OCI-LY1 (cell line): ENCODE results near the gene PCDHA4.
"Not testable (repeated sequence)": the region's sequence is repeated elsewhere in the genome, so short reads cannot be mapped to it uniquely, and the experiment has no call there.

Source experiments
- H2AFZ ChIP-seq: fragments of 200-600 bp; sonication (generic), shearing (Covaris generic); 2 replicates; pipeline ENCODE4 v1.6.0; 2014; ENCODE audit warnings: antibody characterized with exemption, mild to moderate bottlenecking, low read length
- H3F3A ChIP-seq: fragments of 200-600 bp; sonication (generic), shearing (Covaris generic); 2 replicates; pipeline ENCODE4 v1.6.0; 2014; ENCODE audit warnings: mild to moderate bottlenecking, antibody characterized with exemption, low read length, moderate library complexity; ENCODE audit not compliant: insufficient read depth
- H3K27ac ChIP-seq: fragments of 200-600 bp; sonication (generic); 2 replicates; pipeline ENCODE4 v1.5.1; 2014; ENCODE audit warnings: low read length, mixed run types, mild to moderate bottlenecking, low read depth; ENCODE audit not compliant: poor library complexity, severe bottlenecking
- H3K27me3 ChIP-seq: fragments of 200-600 bp; sonication (generic); 2 replicates; pipeline ENCODE4 v1.6.0; 2014; ENCODE audit warnings: antibody characterized with exemption, mild to moderate bottlenecking, low read length, moderate library complexity; ENCODE audit not compliant: insufficient read depth
- H3K36me3 ChIP-seq: fragments of 200-600 bp; sonication (generic); 2 replicates; pipeline ENCODE4 v1.6.1; 2014; ENCODE audit warnings: mild to moderate bottlenecking, antibody characterized with exemption, low read length, moderate library complexity, mixed read lengths; ENCODE audit not compliant: insufficient read depth
- H3K4me1 ChIP-seq: fragments of 200-600 bp; sonication (generic); 2 replicates; pipeline ENCODE4 v1.5.1; 2014; ENCODE audit warnings: mild to moderate bottlenecking, low read length, moderate library complexity; ENCODE audit not compliant: insufficient read depth, severe bottlenecking
- H3K4me2 ChIP-seq: fragments of 200-600 bp; sonication (generic), shearing (Covaris generic); 2 replicates; pipeline ENCODE4 v1.6.1; 2014; ENCODE audit warnings: low read length
- H3K4me3 ChIP-seq: fragments of 200-600 bp; sonication (generic); 2 replicates; pipeline ENCODE4 v1.5.1; 2014; ENCODE audit warnings: low read length, low read depth, mild to moderate bottlenecking, mixed read lengths; ENCODE audit not compliant: poor library complexity, severe bottlenecking
- H3K79me2 ChIP-seq: fragments of 200-600 bp; shearing (Covaris generic); 2 replicates; pipeline ENCODE4 v1.6.1; 2016; ENCODE audit warnings: mixed run types, low read length, mixed read lengths; ENCODE audit not compliant: insufficient read depth
- H3K9ac ChIP-seq: fragments of 200-600 bp; sonication (generic), shearing (Covaris generic); 2 replicates; pipeline ENCODE4 v1.6.1; 2014; ENCODE audit warnings: mild to moderate bottlenecking, low read length, mixed read lengths
- H3K9me2 ChIP-seq: fragments of 200-600 bp; sonication (generic), shearing (Covaris generic); 2 replicates; pipeline ENCODE4 v1.6.1; 2014; ENCODE audit warnings: low read depth, mild to moderate bottlenecking, low read length, mixed read lengths
- H3K9me3 ChIP-seq: fragments of 200-600 bp; shearing (Covaris generic); 2 replicates; pipeline ENCODE4 v1.6.1; 2014; ENCODE audit warnings: low read length, mixed read lengths
- H4K20me1 ChIP-seq: fragments of 200-600 bp; sonication (generic), shearing (Covaris generic); 2 replicates; pipeline ENCODE4 v1.6.0; 2016; ENCODE audit warnings: mild to moderate bottlenecking, low read length; ENCODE audit not compliant: insufficient read depth
- EZH2 ChIP-seq: fragments of 200-600 bp; sonication (generic), shearing (Covaris generic); IDR thresholded peaks from 2 replicates; pipeline ENCODE4 v1.8.0; 2017; ENCODE audit warnings: borderline replicate concordance, mixed run types, mild to moderate bottlenecking, antibody characterized with exemption, low read length, moderate library complexity, mixed read lengths
- TF ChIP-seq, protein P1 (sequence below): fragments of 200-600 bp; sonication (generic), shearing (Covaris generic); IDR thresholded peaks from 2 replicates; pipeline ENCODE4 v1.5.1; 2017; ENCODE audit warnings: mild to moderate bottlenecking, antibody characterized with exemption, low read length, moderate library complexity, mixed read lengths

Gene PCDHA4

GRCh38 chr5:140827704-140828361, 21.0 kb downstream of the PCDHA4 start, which contains the start of gene PCDHA6:
Gene PCDHA6 (plus strand): TSS chr5:140827960. CDS start chr5:140828092, 132 bp downstream.
- Histone ChIP-seq H3K27ac (no peak within 1 kb of the TSS), H3K9me3 (no peaks in the 10 kb centered on the region), H3K9me2 (no peaks in the 10 kb centered on the region), H3K79me2 (no peaks in the 10 kb centered on the region), H3K9ac (no peak within 1 kb of the TSS), H3K4me3 (no peak within 1 kb of the TSS), H2AFZ (no peak within 1 kb of the TSS), H3K4me1 (no peaks in the 10 kb centered on the region), H3F3A (no peaks in the 10 kb centered on the region), H3K27me3 (no peaks in the 10 kb centered on the region), H3K36me3 (no peaks in the 10 kb centered on the region), H4K20me1 (no peaks in the 10 kb centered on the region), H3K4me2 (no peak within 1 kb of the TSS)
- TF ChIP-seq, protein P1, sequence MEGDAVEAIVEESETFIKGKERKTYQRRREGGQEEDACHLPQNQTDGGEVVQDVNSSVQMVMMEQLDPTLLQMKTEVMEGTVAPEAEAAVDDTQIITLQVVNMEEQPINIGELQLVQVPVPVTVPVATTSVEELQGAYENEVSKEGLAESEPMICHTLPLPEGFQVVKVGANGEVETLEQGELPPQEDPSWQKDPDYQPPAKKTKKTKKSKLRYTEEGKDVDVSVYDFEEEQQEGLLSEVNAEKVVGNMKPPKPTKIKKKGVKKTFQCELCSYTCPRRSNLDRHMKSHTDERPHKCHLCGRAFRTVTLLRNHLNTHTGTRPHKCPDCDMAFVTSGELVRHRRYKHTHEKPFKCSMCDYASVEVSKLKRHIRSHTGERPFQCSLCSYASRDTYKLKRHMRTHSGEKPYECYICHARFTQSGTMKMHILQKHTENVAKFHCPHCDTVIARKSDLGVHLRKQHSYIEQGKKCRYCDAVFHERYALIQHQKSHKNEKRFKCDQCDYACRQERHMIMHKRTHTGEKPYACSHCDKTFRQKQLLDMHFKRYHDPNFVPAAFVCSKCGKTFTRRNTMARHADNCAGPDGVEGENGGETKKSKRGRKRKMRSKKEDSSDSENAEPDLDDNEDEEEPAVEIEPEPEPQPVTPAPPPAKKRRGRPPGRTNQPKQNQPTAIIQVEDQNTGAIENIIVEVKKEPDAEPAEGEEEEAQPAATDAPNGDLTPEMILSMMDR = no peak
- no peak for TF ChIP-seq EZH2

DNA sequence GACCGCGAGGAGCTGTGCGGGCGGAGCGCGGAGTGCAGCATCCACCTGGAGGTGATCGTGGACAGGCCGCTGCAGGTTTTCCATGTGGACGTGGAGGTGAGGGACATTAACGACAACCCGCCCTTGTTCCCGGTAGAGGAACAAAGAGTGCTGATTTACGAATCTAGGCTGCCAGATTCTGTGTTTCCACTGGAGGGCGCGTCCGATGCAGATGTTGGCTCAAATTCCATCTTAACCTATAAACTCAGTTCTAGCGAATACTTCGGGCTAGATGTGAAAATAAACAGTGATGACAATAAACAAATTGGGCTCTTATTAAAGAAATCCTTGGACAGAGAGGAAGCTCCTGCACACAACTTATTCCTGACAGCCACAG, 21.5 kb downstream of the PCDHA4 start:
- Histone ChIP-seq H3K27ac (no peak overlapping the region), H3K9ac (no peak overlapping the region), H3K79me2 (no peaks in the 10 kb centered on the region), H2AFZ (no peak overlapping the region), H4K20me1 (no peaks in the 10 kb centered on the region), H3F3A (no peaks in the 10 kb centered on the region), H3K4me3 (no peak overlapping the region), H3K36me3 (no peaks in the 10 kb centered on the region), H3K9me3 (no peaks in the 10 kb centered on the region), H3K27me3 (no peaks in the 10 kb centered on the region), H3K4me1 (no peaks in the 10 kb centered on the region), H3K9me2 (no peaks in the 10 kb centered on the region), H3K4me2 (no peak overlapping the region)
- TF ChIP-seq EZH2 = no peak
- TF ChIP-seq, protein P1 = no peak

DNA sequence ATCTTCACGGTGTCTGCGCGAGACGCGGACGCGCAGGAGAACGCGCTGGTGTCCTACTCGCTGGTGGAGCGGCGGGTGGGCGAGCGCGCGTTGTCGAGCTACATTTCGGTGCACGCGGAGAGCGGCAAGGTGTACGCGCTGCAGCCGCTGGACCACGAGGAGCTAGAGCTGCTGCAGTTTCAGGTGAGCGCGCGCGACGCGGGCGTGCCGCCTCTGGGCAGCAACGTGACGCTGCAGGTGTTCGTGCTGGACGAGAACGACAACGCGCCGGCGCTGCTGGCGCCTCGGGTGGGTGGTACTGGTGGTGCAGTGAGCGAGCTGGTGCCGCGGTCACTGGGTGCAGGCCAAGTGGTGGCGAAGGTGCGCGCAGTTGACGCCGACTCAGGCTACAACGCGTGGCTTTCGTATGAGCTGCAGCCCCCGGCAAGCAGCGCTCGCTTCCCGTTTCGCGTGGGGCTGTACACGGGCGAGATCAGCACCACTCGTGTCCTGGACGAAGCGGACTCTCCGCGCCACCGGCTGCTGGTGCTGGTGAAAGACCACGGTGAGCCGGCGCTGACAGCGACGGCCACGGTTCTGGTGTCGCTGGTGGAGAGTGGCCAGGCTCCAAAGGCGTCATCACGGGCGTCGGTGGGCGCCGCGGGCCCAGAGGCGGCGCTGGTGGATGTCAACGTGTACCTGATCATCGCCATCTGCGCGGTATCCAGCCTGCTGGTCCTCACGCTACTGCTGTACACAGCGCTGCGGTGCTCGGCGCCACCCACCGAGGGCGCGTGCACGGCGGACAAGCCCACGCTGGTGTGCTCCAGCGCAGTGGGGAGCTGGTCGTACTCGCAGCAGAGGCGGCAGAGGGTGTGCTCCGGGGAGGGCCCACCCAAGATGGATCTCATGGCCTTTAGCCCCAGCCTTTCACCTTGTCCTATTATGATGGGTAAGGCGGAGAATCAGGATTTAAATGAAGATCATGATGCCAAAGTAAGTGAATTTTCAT, 22.9 kb downstream of the PCDHA4 start:
- H3K9me2 ChIP-seq, H3K4me1 ChIP-seq, H3K27me3 ChIP-seq, H3K9me3 ChIP-seq, H3F3A ChIP-seq, H3K36me3 ChIP-seq, H3K27ac ChIP-seq, H2AFZ ChIP-seq, H3K9ac ChIP-seq, H4K20me1 ChIP-seq, H3K79me2 ChIP-seq, H3K4me2 ChIP-seq, H3K4me3 ChIP-seq: not testable (repeated sequence)
